Gastroesophageal sphincter (tissue), 4 donors: ENCODE measurements around the gene BMPR2. TPM values are rescaled to one million over a fixed set of nuclear protein-coding genes. Genes with fewer than 3 reads are reported as not detected.

ENCODE experiments used
- ATAC-seq: fragments of 150-250 bp; one replicate; pipeline ENCODE4 v1.9.1; 2016; ENCODE audit warnings: mild to moderate bottlenecking, moderate library complexity
- H3K27ac ChIP-seq, 4 donors: fragments of 200-600 bp; sonication (generic) in 3 of 4; 1 replicate in 3 of 4; 2 replicates in 1 of 4; pipeline ENCODE4 v1.5.1; 2016 to 2019
- H3K27me3 ChIP-seq: fragments of 200-600 bp; sonication (generic); one replicate; pipeline ENCODE4 v1.5.1; 2019
- H3K36me3 ChIP-seq, 2 donors: fragments of 200-600 bp; sonication (generic); one replicate each; pipeline ENCODE4 v1.5.1; 2019; ENCODE audit warnings: control low read depth in 1 of 2
- H3K4me1 ChIP-seq, 3 donors: fragments of 200-600 bp; sonication (generic); 1 replicate in 2 of 3; 2 replicates in 1 of 3; pipeline ENCODE4 v1.5.1; 2016 to 2019; ENCODE audit warnings: control low read depth in 2 of 3
- H3K4me3 ChIP-seq, 2 donors: fragments of 200-600 bp; sonication (generic); one replicate each; pipeline ENCODE4 v1.5.1; 2019; ENCODE audit warnings: mild to moderate bottlenecking in 1 of 2, moderate library complexity in 1 of 2
- H3K9me3 ChIP-seq, 3 donors: fragments of 200-600 bp; sonication (generic); one replicate each; pipeline ENCODE4 v1.5.1; 2017 to 2019; ENCODE audit warnings: control low read depth in 2 of 3
- CTCF ChIP-seq, 4 experiments: fragments of 200-600 bp in 2 of 4; fragments of 450-650 bp in 2 of 4; sonication (generic) in 1 of 4; IDR thresholded peaks; one replicate each; pipeline ENCODE4 v1.5.1; 2017 to 2019; ENCODE audit warnings: antibody characterized with exemption in 4 of 4, mild to moderate bottlenecking in 2 of 4, moderate library complexity in 2 of 4
- EP300 ChIP-seq: sonication (generic); formaldehyde crosslinking; IDR thresholded peaks from one replicate; pipeline ENCODE4 v1.6.1; 2017; ENCODE audit warnings: antibody characterized with exemption, mild to moderate bottlenecking
- POLR2A ChIP-seq, 2 donors: fragments of 450-650 bp; IDR thresholded peaks; one replicate each; pipeline ENCODE4 v1.6.1; 2017; ENCODE audit warnings: antibody characterized with exemption in 2 of 2, mild to moderate bottlenecking in 2 of 2, moderate library complexity in 1 of 2
- POLR2AphosphoS5 ChIP-seq: sonication (generic); formaldehyde crosslinking; IDR thresholded peaks from one replicate; pipeline ENCODE4 v1.6.1; 2017; ENCODE audit warnings: antibody characterized with exemption
- WGBS, 2 donors: methylation state at CpG; one replicate each; pipeline ENCODE4 v1.1.5; 2018; ENCODE audit warnings: low coverage in 1 of 2; 5-methylcytosine and 5-hydroxymethylcytosine counted together
- total RNA-seq, 4 donors: library from RNA; depleted of rRNA; stranded (reverse); fragments of >200 nt; gene quantifications; one replicate each; pipeline ENCODE4 v1.1.0, GENCODE V29; 2016

BMPR2 gene
- total RNA-seq, 4 donors from 2014 or later = 53.4 to 86.9 (median 70.0) TPM

GRCh38 chr2:202592566-202592965 is 216.4 kb downstream of the BMPR2 start:
- Histone ChIP-seq H3K27ac (no peak overlapping the region), H3K27me3 (no peaks in the 10 kb centered on the region), H3K36me3 (no peaks in the 10 kb centered on the region), H3K4me3 (no peak overlapping the region), H3K9me3 (no peaks in the 10 kb centered on the region), H3K4me1 (peaks cover 0 to 10% (median 0%) of the 10 kb centered on the region in 3 donors)
- 79 to 100% methylated on average over 2 of the region's 2 CpGs for WGBS, 2 donors
- TF ChIP-seq POLR2AphosphoS5 (no peak), EP300 (no peak), CTCF (IDR thresholded peaks at IDR 0.05) (no peak), POLR2A (IDR thresholded peaks at IDR 0.05) (no peak)
- ATAC-seq = no peak

- WGBS, 2 donors = 90 to 100% methylated on average over 2 of the region's 2 CpGs
- no peak for ATAC-seq
Measured at GRCh38 chr2:202599105-202599504, 223.0 kb downstream of the BMPR2 start.

GRCh38 chr2:202599911-202600310 is 223.8 kb downstream of the BMPR2 start:
- H3K4me1 ChIP-seq = no peaks in the 10 kb centered on the region
- H3K27ac ChIP-seq = no peak overlapping the region
- TF ChIP-seq POLR2A (IDR thresholded peaks at IDR 0.05) (no peak), EP300 (no peak), CTCF (IDR thresholded peaks at IDR 0.05) (no peak), POLR2AphosphoS5 (no peak)
- WGBS, 2 donors = 59 to 71% methylated on average over 4 of the region's 4 CpGs
- no peak for ATAC-seq
- no peaks in the 10 kb centered on the region for H3K27me3 ChIP-seq
- no peaks in the 10 kb centered on the region for H3K36me3 ChIP-seq
- H3K9me3 ChIP-seq = no peaks in the 10 kb centered on the region
- no peak overlapping the region for H3K4me3 ChIP-seq

More at GRCh38 chr2:202599105-202599504, 223.0 kb downstream of the BMPR2 start:
- no peaks in the 10 kb centered on the region for H3K27me3 ChIP-seq
- no peaks in the 10 kb centered on the region for H3K4me1 ChIP-seq
- no peaks in the 10 kb centered on the region for H3K9me3 ChIP-seq
- no peaks in the 10 kb centered on the region for H3K36me3 ChIP-seq
- no peak overlapping the region for H3K4me3 ChIP-seq
- TF ChIP-seq EP300 (no peak), POLR2AphosphoS5 (no peak), CTCF (IDR thresholded peaks at IDR 0.05) (no peak), POLR2A (IDR thresholded peaks at IDR 0.05) (no peak)
- H3K27ac ChIP-seq = no peak overlapping the region

GRCh38 chr2:202604699-202605098 is 228.6 kb downstream of the BMPR2 start:
- Histone ChIP-seq H3K36me3 (no peaks in the 10 kb centered on the region), H3K4me1 (no peaks in the 10 kb centered on the region), H3K27ac (no peak overlapping the region), H3K9me3 (no peaks in the 10 kb centered on the region), H3K4me3 (no peak overlapping the region), H3K27me3 (no peaks in the 10 kb centered on the region)
- 80 to 81% methylated on average over 4 of the region's 4 CpGs for WGBS, 2 donors
- no peak for TF ChIP-seq POLR2A (IDR thresholded peaks at IDR 0.05)
- TF ChIP-seq POLR2AphosphoS5 = no peak
- no peak for TF ChIP-seq CTCF (IDR thresholded peaks at IDR 0.05)
- no peak for TF ChIP-seq EP300
- ATAC-seq = no peak

GRCh38 chr2:202605174-202605573 is 229.0 kb downstream of the BMPR2 start:
- ATAC-seq = no peak
- Histone ChIP-seq H3K27me3 (no peaks in the 10 kb centered on the region), H3K4me1 (no peaks in the 10 kb centered on the region), H3K36me3 (no peaks in the 10 kb centered on the region), H3K27ac (no peak overlapping the region), H3K9me3 (no peaks in the 10 kb centered on the region), H3K4me3 (no peak overlapping the region)
- TF ChIP-seq POLR2A (IDR thresholded peaks at IDR 0.05) (no peak), POLR2AphosphoS5 (no peak), CTCF (IDR thresholded peaks at IDR 0.05) (no peak), EP300 (no peak)
- WGBS, 2 donors = 59 to 70% methylated on average over 1 of the region's 1 CpG
